ENCODE data around the gene RAET1L. TPM values are rescaled to one million over a fixed set of nuclear protein-coding genes. Genes with fewer than 3 reads are reported as not detected.
"Not testable (repeated sequence)": the region's sequence is repeated elsewhere in the genome, so short reads cannot be mapped to it uniquely, and the experiment has no call there.

Gene RAET1L
- total RNA-seq, 1 donor from 2014 or later: not detected

- H3K27me3 Mint-ChIP-seq: peaks cover 25% of the 10 kb centered on the region
- no peak overlapping the region for H3K4me3 Mint-ChIP-seq
- ATAC-seq (ENCODE audit: low read depth) (no peak), DNase-seq (no peak)
- intact Hi-C loops (cut with micrococcal nuclease): loop anchor here (1.0 to 10.0 kb wide), 5 partner anchors 10 to 628 kb away; partner anchors contain the start of genes GINM1, LATS1 and LRP11
- POLR2A ChIA-PET: interaction anchor here (0.7 to 0.9 kb wide), 2 partner anchors 52 to 68 kb away, joined by 3 read pairs; no protein-coding TSS in a partner anchor
- peaks cover 22% of the 10 kb centered on the region for H3K4me1 Mint-ChIP-seq
- TF ChIP-seq, protein P1, sequence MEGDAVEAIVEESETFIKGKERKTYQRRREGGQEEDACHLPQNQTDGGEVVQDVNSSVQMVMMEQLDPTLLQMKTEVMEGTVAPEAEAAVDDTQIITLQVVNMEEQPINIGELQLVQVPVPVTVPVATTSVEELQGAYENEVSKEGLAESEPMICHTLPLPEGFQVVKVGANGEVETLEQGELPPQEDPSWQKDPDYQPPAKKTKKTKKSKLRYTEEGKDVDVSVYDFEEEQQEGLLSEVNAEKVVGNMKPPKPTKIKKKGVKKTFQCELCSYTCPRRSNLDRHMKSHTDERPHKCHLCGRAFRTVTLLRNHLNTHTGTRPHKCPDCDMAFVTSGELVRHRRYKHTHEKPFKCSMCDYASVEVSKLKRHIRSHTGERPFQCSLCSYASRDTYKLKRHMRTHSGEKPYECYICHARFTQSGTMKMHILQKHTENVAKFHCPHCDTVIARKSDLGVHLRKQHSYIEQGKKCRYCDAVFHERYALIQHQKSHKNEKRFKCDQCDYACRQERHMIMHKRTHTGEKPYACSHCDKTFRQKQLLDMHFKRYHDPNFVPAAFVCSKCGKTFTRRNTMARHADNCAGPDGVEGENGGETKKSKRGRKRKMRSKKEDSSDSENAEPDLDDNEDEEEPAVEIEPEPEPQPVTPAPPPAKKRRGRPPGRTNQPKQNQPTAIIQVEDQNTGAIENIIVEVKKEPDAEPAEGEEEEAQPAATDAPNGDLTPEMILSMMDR (IDR thresholded peaks at IDR 0.05): no peak
- no peaks in the 10 kb centered on the region for H3K36me3 Mint-ChIP-seq (ENCODE audit: low read depth)
- CTCF ChIA-PET: interaction anchor here (0.7 to 1.7 kb wide), 2 partner anchors 68 to 959 kb away, joined by 3 to 4 read pairs; no protein-coding TSS in a partner anchor
- H3K27ac Mint-ChIP-seq: no peak overlapping the region
- no peaks in the 10 kb centered on the region for H3K9me3 Mint-ChIP-seq
Observed at GRCh38 chr6:150006961-150007464, 18.3 kb downstream of the RAET1L start.

- Mint-ChIP-seq H3K36me3 (ENCODE audit: low read depth) (no peaks in the 10 kb centered on the region), H3K4me3 (peak overlapping the region; percentile 92), H3K4me1 (peaks cover 31% of the 10 kb centered on the region), H3K27me3 (peaks cover 18% of the 10 kb centered on the region), H3K27ac (peak overlapping the region; percentile 95), H3K9me3 (no peaks in the 10 kb centered on the region)
- no peak for DNase-seq
- ChIA-PET CTCF (interaction anchor here (1.7 kb wide), 1 partner anchor 67 kb away, joined by 4 read pairs; no protein-coding TSS in a partner anchor), POLR2A (interaction anchor here (1.4 kb wide), 1 partner anchor 16 kb away, joined by 5 read pairs; no protein-coding TSS in a partner anchor)
- TF ChIP-seq, protein P1 (IDR thresholded peaks at IDR 0.05): no peak
- ATAC-seq (ENCODE audit: low read depth): no peak
- intact Hi-C loops (cut with micrococcal nuclease): loop anchor here (1.0 to 10.0 kb wide), 5 partner anchors 15 to 629 kb away; partner anchors contain the start of genes GINM1, LATS1 and LRP11
Observed at GRCh38 chr6:150005761-150006651, 19.3 kb downstream of the RAET1L start.

- POLR2A ChIA-PET: interaction anchor here (0.6 to 1.4 kb wide), 4 partner anchors 15 to 66 kb away, joined by 3 to 8 read pairs (median 5); partner anchors contain the start of gene ULBP1
- TF ChIP-seq, protein P1 (IDR thresholded peaks at IDR 0.05): no peak
- intact Hi-C loops (cut with micrococcal nuclease): loop anchor here (1.0 to 10.0 kb wide), 8 partner anchors 14 to 1385 kb away; partner anchors contain the start of genes GINM1, LATS1, LRP11 and ULBP1
- Mint-ChIP-seq H3K27ac (peak overlapping the region; percentile 95), H3K4me3 (peak overlapping the region; percentile 92), H3K9me3 (no peaks in the 10 kb centered on the region), H3K36me3 (ENCODE audit: low read depth) (no peaks in the 10 kb centered on the region), H3K27me3 (peaks cover 12% of the 10 kb centered on the region), H3K4me1 (peaks cover 34% of the 10 kb centered on the region)
- ATAC-seq (ENCODE audit: low read depth) (peak; percentile 79), DNase-seq (peak; percentile 82)
- CTCF ChIA-PET: interaction anchor here (1.2 kb wide), 1 partner anchor 12 kb away, joined by 5 read pairs; no protein-coding TSS in a partner anchor
Observed at GRCh38 chr6:150004783-150005717, 20.3 kb downstream of the RAET1L start.

- POLR2A ChIA-PET: interaction anchor here (0.6 to 1.4 kb wide), 4 partner anchors 14 to 65 kb away, joined by 3 to 8 read pairs (median 5); partner anchors contain the start of gene ULBP1
- ATAC-seq (ENCODE audit: low read depth): peak; percentile 59
- TF ChIP-seq, protein P1 (IDR thresholded peaks at IDR 0.05): no peak
- peak overlapping the region; percentile 95 for H3K27ac Mint-ChIP-seq
- CTCF ChIA-PET: interaction anchor here (1.2 kb wide), 1 partner anchor 13 kb away, joined by 5 read pairs; no protein-coding TSS in a partner anchor
- H3K4me3 Mint-ChIP-seq: peak overlapping the region; percentile 92
- intact Hi-C loops (cut with micrococcal nuclease): loop anchor here (1.0 to 10.0 kb wide), 5 partner anchors 41 to 1386 kb away; partner anchors contain the start of genes LRP11 and ULBP1
- H3K27me3 Mint-ChIP-seq: peaks cover 6% of the 10 kb centered on the region
- peaks cover 34% of the 10 kb centered on the region for H3K4me1 Mint-ChIP-seq
- no peaks in the 10 kb centered on the region for H3K36me3 Mint-ChIP-seq (ENCODE audit: low read depth)
- DNase-seq: no peak
- no peaks in the 10 kb centered on the region for H3K9me3 Mint-ChIP-seq
Observed at GRCh38 chr6:150004101-150004782, 21.1 kb downstream of the RAET1L start.

GRCh38 chr6:150003599-150003998, 21.7 kb downstream of the RAET1L start:
- H3K9me3 Mint-ChIP-seq; CTCF ChIA-PET; H3K27ac Mint-ChIP-seq; ATAC-seq (ENCODE audit: low read depth); H3K27me3 Mint-ChIP-seq; DNase-seq; H3K36me3 Mint-ChIP-seq (ENCODE audit: low read depth); POLR2A ChIA-PET: not testable (repeated sequence)
- intact Hi-C loops (cut with micrococcal nuclease): loop anchor here (10.0 kb wide), 2 partner anchors 139 to 631 kb away; partner anchors contain the start of gene LRP11
- H3K4me3 Mint-ChIP-seq: peak overlapping the region; percentile 92
- peaks cover 31% of the 10 kb centered on the region for H3K4me1 Mint-ChIP-seq
